GM19240 (cell line): ENCODE results near the gene MT1H.

ENCODE experiments used
- DNase-seq: peaks from one replicate; pipeline ENCODE4 v3.0.0; 2011; ENCODE audit warnings: low spot score; ENCODE audit not compliant: insufficient read length

The MT1H gene

GRCh38 chr16:56636616-56637413 is 32.8 kb upstream of the MT1H start:
- no peak for DNase-seq

- DNase-seq: no peak
Measured at GRCh38 chr16:56637814-56638750, 31.5 kb upstream of the MT1H start, which contains the start of gene MT1A. Gene MT1A, plus strand, starts transcription at chr16:56638666. Its CDS starts 73 bp downstream, at chr16:56638739.

- no peak for DNase-seq
Measured at GRCh38 chr16:56639045-56639444, 30.6 kb upstream of the MT1H start.

- no peak for DNase-seq
Measured at GRCh38 chr16:56640076-56640475, 29.5 kb upstream of the MT1H start.

- no peak for DNase-seq
Measured at GRCh38 chr16:56641166-56641565, 28.4 kb upstream of the MT1H start.

- no peak for DNase-seq
Measured at GRCh38 chr16:56643080-56643778, 26.4 kb upstream of the MT1H start.

GRCh38 chr16:56643833-56644232 is 25.8 kb upstream of the MT1H start:
- no peak for DNase-seq

GRCh38 chr16:56645311-56645710 is 24.3 kb upstream of the MT1H start:
- DNase-seq: no peak

GRCh38 chr16:56645838-56646237 is 23.8 kb upstream of the MT1H start:
- DNase-seq: no peak

GRCh38 chr16:56647641-56648431 is 21.8 kb upstream of the MT1H start:
- no peak for DNase-seq

- no peak for DNase-seq
Measured at GRCh38 chr16:56649271-56649670, 20.3 kb upstream of the MT1H start.

GRCh38 chr16:56649820-56650219 is 19.8 kb upstream of the MT1H start:
- DNase-seq: no peak

- no peak for DNase-seq
Measured at GRCh38 chr16:56651586-56651985, 18.0 kb upstream of the MT1H start, which contains the start of gene MT1B. Gene MT1B, plus strand, starts transcription at chr16:56651886. Its CDS starts 68 bp downstream, at chr16:56651954.

GRCh38 chr16:56652600-56652999 is 17.0 kb upstream of the MT1H start:
- no peak for DNase-seq

- DNase-seq: no peak
Measured at GRCh38 chr16:56653218-56653617, 16.4 kb upstream of the MT1H start.

- peak; percentile 22 for DNase-seq
Measured at GRCh38 chr16:56657555-56658326, 11.9 kb upstream of the MT1H start, which contains the start of gene MT1F. Gene MT1F, plus strand, starts transcription at chr16:56657959. Its CDS starts 100 bp downstream, at chr16:56658059.

GRCh38 chr16:56658327-56658875 is 11.2 kb upstream of the MT1H start:
- no peak for DNase-seq

- no peak for DNase-seq
Measured at GRCh38 chr16:56662357-56663354, 7.0 kb upstream of the MT1H start.
